Keratinocyte (primary cell): ENCODE results near the gene ZNF841.

ENCODE experiments used
- CTCF ChIP-seq, 3 experiments: IDR thresholded peaks in 1 of 3; conservative IDR thresholded peaks in 1 of 3; optimal IDR thresholded peaks in 1 of 3; 2 replicates in 2 of 3; 3 replicates in 1 of 3; pipeline versions ENCODE3 to v1.5.1; 2011; ENCODE audit warnings: low read length in 3 of 3, mild to moderate bottlenecking in 3 of 3, moderate library complexity in 2 of 3, control low read depth in 1 of 3, inconsistent platforms in 1 of 3; ENCODE audit not compliant: insufficient read depth in 2 of 3; ENCODE audit errors: extremely low read depth in 1 of 3
- EZH2 ChIP-seq: IDR thresholded peaks from one replicate; pipeline ENCODE4 v1.6.1; 2012; ENCODE audit warnings: inconsistent platforms, mild to moderate bottlenecking, low read length, moderate library complexity

DNA sequence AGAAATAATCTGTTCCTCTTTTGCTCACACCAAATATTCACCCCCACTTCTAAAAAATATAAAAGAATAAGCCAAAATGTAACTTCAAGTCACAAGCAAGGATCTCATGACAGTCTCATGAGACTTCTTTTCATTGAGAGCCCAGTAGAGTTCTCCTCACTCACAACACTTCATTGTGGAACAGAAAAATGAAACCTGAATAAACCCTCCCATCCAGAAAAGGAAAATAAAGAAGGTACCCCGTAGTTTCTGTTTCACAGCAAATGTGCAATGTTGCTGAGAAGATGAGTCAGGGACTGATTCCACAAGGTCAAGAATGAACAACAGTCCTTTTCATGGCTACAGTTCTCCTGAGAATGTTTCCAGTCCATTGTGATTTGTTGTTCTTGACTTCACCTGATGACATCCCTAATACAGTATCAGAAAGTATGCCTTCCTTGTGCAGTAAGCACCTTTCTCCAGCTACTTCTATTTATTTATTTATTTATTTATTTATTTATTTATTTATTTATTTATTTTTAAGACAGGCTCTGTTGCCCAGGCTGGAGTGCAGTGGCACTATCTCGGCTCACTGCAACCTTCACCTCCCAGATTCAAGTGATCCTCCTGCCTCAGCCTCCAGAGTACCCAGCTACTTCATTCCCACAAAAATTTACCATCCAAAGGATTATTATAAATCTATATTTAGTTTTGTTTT lies 6.4 kb upstream of the ZNF841 start:
- TF ChIP-seq CTCF (optimal IDR thresholded peaks at IDR 0.05 in 1 of 3, IDR thresholded peaks at IDR 0.05 in 1 of 3, conservative IDR thresholded peaks at IDR 0.05 in 1 of 3; ENCODE audit: extremely low read depth in 1 of 3, insufficient read depth in 2 of 3, low read length in 3 of 3) (no peak), EZH2 (no peak)
